Stimulated activated CD4-positive, alpha-beta T cell treated with anti-CD3 and anti-CD28 coated beads, Interleukin-4, amount 100 ng/mL, for 48 hours (primary cell): Measurements from ENCODE around the gene TMPRSS12.
"Not testable (repeated sequence)": the region's sequence is repeated elsewhere in the genome, so short reads cannot be mapped to it uniquely, and the experiment has no call there.

Source experiments
- DNase-seq, 2 donors: peaks; one replicate each; pipeline ENCODE4 v3.0.0-alpha.2; 2020; ENCODE audit warnings: low read depth in 2 of 2

The TMPRSS12 gene

DNA sequence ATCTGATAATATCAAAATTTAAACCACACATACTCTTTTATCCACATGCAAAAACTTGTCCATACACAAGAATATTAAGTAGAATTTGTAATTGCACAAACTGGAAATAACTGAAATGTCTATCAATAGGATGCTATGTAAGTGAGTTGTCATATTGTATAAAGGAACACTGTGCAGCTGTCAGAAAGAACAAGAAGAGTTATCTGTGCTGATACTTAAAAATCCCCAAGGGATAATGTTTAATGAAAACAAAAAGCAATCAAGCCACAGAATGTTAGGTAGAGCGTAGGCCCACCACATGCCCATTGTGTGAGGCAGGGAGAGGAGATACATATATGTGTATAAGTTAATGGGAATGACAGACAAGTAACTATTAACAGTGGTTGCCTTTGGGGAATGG, 83.7 kb downstream of the TMPRSS12 start:
- DNase-seq, result no peak

DNA sequence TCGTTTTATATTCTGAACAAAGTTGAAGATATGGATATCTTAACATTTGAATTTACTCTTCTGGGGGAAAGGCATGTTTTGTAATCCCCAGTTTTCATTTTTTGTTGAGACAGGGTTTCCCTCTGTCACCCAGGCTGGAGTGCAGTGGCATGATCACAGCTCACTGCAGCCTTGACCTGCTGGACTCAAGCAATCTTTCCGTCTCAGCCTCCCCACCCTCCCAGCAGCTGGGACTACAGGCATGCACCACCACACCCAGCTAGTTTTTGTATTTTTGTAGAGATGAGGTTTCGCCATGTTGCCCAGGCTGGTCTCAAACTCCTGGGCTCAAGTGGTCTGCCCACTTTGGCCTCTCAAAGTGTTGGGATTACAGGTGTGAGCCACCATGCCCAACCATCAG, 84.2 kb downstream of the TMPRSS12 start:
- not testable (repeated sequence) for DNase-seq

DNA sequence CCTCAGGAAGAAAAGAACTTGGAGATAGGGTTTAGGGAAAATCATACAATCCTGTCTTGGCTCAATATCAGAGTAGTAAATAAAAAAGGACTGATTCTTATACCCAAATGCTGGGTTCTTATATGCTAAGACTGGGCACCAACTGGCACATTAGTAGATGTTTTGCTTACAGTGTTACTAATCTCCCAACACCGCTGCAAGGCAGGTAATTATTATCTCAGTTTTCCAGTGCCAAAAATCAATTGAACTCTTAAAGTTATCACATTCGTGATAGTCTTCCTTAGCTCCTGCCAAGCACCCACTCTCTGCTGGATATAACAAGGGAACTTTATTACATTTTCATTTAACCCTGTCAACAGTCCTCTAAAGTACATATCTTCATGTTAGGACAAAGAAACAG, 84.6 kb downstream of the TMPRSS12 start:
- no peak for DNase-seq

DNA sequence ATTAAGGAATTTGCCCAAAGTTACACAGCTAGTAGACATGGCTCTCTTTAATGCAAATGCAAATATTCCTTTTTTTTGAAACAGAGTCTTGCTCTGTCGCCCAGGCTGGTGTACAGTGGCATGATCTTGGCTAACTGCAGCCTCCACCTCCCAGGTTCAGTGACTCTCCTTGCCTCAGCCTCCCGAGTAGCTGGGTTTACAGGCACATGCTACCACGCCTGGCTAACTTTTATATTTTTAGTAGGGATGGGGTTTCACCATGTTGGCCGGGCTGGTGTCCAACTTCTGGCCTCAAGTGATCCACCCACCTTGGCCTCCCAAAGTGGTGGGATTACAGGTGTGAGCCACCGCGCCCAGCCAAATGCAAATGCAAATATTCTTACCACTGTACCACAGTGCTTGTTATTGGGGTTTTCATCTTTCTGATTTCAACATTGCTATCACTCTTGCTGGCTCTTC, 85.1 kb downstream of the TMPRSS12 start:
- DNase-seq, result no peak

DNA sequence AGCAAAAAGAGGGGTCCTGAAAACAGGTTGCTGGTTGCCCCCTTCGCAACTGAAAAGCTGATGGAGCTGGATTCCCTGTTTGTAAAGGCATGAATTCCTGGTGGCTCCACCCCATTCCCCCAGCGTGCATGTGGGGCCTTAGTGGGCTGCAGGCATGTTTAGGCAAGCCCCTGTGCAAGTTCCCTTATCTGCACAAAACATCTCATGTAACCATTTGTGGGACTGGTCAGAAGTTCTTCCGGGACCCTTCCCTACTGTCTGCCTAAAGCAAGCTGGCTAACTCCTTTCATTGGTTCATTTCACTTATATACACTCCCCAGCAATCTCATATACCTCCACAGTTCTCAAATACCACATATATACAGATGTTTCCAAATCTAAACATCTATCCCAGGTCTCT, 85.7 kb downstream of the TMPRSS12 start:
- DNase-seq, result no peak

DNA sequence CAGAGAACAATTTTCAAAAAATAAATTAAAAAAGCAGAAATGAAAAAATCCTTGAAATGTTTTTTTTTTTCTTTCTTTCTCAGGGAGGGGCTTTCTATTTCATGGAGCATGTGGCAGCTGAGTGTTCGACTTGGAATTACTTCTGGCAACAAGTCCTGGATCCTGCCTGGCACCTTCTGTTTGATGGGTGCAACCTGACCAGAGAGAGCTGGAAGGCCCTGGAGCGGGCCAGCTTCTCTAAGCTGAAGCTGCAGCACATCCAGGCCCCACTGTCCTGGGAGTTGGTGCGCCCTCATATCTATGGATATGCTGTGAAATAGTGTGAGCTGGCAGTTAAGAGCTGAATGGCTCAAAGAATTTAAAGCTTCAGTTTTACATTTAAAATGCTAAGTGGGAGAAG, 87.1 kb downstream of the TMPRSS12 start:
- no peak for DNase-seq

DNA sequence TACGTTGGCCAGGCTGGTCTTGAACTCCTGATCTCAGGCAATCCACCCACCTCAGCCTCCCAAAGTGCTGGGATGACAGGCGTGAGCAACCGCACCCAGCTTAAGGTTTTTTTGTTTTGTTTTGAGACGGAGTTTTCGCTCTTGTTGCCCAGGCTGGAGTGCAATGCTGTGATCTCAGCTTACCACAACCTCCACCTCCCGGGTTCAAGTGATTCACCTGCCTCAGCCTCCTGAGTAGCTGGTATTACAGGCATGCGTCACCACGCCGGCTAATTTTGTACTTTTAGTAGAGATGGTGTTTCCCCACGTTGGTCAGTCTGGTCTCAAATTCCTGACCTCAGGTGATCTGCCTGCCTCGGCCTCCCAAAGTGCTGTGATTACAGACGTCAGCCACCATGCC, 87.8 kb downstream of the TMPRSS12 start:
- DNase-seq, result not testable (repeated sequence)

DNA sequence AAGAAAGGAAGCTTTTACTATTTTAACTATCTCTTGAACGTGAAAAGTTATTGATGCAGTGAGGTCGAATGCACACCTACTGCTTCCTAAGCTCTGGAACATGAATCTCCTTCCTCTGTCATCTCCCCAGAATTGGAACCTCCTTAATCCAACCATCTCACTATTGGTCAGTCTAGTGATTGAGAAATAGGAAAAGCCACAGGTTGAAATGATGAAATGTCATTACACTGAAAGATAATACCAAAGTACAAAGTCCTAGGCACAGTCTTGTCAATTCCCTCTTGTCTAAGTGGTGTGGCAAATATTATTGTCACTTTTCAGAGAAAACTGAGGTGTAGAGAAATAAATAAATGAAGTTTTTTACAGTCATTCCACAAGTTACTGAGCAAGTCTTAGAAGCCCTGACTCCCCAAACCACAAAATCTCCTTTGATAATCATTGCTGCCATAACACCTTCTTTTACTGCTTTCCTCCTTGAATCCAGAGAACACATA, 90.1 kb downstream of the TMPRSS12 start:
- DNase-seq, result no peak

DNA sequence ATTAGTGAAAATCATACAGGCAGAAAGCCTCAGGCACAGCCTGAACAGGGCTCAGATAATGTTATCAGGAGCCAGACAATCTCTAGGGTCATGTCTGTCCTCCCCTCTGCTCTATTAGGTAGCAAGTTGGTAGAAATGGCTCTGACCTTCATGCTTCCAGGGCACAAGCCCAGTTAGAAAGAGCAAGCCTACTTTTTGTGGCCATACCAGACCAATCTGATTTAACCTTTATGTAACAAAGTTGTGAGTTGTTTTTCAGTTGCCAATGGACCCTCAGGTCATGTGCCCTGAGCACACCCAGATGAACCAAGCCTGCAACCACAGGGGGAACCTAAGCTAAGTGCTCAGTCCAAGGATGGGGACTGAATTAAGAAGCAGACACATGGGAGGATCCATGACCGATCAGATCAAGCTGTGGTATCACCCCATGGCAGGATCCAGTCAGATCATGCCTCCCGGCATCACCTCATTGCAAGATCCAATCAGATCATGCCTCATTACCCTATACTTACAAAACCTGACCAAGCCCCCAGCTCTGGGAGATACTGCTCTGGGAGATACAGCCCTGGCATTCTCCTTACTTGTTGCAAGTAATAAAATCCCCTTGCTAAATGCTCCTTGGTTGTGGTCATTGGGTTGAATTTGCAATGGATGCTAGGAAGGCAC, 90.9 kb downstream of the TMPRSS12 start:
- DNase-seq, result no peak

DNA sequence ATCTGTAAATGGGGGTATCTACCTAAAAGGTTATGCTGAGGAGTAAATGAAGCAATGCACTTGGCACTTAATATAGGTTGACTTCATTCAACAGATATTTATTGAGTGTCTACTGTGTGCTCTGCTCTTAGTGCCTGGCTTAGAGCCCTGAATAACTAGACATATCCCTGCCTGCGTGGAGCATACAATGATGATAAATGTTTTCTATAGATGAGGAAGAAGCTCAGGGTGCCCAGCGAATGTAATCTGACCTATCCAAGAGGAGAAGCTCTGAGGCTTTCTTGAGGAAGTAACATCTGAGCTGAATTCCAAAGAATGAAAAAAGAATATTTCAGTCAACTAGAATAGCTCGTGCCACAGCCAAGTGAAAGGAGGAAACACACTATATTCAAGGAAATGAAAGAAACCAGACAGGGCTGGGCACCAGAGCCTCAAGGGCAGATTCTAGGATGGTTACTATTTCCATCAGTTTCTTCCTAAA, 91.7 kb downstream of the TMPRSS12 start:
- DNase-seq, result no peak

DNA sequence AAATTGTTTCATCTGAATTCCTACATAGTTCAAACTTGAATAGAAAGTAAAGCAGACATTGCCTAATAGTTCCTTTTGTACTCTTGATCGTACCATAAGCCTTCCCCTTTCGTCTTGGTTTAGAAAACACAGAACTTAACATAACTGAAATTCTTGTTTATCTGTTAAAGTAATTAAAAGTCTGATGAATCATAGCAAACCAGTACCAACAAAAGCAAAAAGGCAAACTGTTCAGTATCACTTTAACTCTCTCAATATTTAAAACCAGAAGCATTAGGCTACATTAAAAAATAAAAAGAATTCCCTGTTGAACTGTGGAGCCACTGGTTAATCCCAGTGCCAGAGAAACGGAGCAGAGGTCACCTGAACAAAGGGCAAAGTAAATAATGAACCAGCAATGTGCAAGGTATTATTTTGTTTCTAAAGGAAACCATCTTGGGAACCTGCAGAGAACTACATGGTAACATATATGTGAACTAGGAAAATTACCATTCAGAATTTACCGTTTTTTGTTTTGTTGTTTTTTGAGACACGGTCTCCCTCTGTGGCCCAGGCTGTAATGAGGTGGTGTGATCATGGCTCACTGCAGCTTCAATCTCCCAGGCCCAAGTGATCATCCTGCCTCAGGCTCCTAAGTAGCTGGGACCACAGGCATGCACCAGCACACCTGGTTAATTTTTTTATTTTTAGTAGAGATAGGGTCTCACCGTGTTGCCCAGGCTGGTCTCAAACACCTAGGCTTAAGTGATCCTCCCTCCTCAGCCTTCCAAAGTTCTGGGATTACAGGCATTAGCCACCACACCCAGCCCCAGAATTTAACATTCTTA, 92.5 kb downstream of the TMPRSS12 start:
- DNase-seq, result no peak

DNA sequence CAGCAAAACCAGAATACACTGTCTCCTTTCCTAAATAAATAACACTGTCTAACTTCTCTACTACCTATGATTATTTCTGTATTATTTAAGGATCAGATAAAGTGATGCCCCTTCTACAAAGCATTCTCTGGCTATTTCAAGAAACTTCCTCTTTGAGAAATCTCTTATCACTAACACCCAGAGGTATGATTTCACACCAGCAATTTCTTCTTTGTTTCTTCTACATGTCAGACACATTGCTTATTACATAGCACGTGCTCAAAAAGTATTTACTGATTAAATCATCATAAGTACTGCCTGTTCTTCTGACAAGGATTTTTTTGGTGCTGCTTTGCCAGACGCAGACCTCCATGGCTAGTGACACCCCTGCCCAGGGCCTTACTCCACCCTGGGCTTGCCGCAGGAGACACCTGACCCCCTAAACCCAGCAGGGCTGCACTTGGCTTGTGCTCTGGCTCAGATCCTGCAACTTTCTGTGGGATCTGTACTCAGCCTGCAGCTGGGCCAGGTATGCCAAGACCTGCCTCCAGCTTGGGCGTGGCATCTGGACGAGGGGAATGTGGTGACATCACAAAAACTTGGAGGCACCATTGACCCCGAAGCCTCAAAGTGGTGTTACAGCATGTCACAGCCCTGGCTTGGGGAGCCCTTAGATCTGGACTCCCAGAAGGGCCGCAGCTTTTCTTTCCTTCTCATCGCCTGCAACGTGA, 94.2 kb downstream of the TMPRSS12 start:
- DNase-seq, result no peak
